Measurements from ENCODE around the gene GATA6. TPM values are rescaled to one million over a fixed set of nuclear protein-coding genes. Genes with fewer than 3 reads are reported as not detected.
"Not testable (repeated sequence)": the region's sequence is repeated elsewhere in the genome, so short reads cannot be mapped to it uniquely, and the experiment has no call there.

The GATA6 gene
- total RNA-seq, 1 experiment from 2014 or later = 37.7 TPM

DNA sequence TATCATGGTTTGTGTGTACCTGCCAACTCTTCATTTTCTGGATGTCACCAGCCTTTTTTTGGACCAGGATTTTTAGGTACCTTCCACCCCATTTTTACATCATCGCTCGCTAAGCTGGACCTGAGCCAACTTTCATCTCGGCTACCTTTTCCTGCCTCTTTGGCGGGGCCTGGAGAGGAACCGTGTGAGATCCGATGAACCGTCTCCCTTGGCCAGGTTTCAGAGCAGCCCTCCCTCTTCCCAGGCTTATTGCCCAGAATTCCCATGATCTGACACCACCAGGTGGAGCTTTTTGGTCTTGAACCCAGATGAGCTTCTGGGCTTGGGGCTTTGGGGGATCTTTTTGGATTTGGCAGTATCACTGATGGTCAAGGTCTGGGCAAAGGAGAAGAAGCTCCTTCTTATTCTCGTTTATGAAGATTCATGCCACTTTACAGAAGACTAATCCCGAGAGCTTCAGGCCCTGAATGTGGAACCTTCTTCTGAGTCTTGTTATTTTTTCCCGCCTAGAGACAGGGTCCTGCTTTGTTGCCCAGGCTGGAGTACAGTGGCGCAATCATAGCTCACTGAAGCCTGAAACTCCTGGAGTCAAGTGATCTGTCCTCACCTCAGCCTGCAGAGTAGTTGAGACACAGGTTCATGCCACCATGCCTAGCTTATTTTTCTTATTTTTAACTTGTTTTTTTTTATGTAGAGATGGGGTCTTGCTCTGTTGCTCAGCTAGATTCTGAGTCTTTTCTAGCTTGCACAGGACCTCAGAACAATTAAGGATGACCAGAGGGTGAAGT is 50.4 kb downstream of the GATA6 start:
- Histone ChIP-seq H3K36me3 (replicated peaks; ENCODE audit: control insufficient read depth, insufficient read depth, low read length) (no peaks in the 10 kb centered on the region), H3K4me3 (ENCODE audit: insufficient read depth, low read depth, low read length) (no peak overlapping the region), H3K27me3 (ENCODE audit: control insufficient read depth, insufficient read depth, low read length) (peaks cover 27% of the 10 kb centered on the region)
- DNase-seq = peak; percentile 50

DNA sequence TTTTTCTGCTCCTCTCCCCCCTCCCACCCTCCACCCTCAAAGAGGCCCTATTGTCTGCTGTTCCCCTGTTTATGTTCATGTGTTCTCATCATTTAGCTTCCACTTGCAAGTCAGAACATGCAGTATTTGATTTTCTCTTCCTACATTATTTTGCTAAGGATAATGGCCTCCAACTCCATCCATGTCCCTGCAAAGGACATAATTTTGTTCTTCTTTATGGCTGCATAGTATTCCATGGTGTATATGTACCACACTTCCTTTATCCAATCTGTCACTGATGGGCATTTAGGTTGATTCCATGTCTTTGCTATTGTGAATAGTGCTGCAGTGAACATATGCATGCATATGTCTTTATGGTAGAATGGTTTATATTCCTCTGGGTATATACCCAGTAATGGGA is 51.2 kb downstream of the GATA6 start:
- H3K27me3 ChIP-seq (ENCODE audit: control insufficient read depth, insufficient read depth, low read length) = peaks cover 27% of the 10 kb centered on the region
- H3K36me3 ChIP-seq (replicated peaks; ENCODE audit: control insufficient read depth, insufficient read depth, low read length); H3K4me3 ChIP-seq (ENCODE audit: insufficient read depth, low read depth, low read length); DNase-seq: not testable (repeated sequence)

GRCh38 chr18:22221350-22221749 is 52.0 kb downstream of the GATA6 start:
- DNase-seq = no peak
- H3K27me3 ChIP-seq (ENCODE audit: control insufficient read depth, insufficient read depth, low read length) = peaks cover 23% of the 10 kb centered on the region
- no peak overlapping the region for H3K4me3 ChIP-seq (ENCODE audit: insufficient read depth, low read depth, low read length)
- H3K36me3 ChIP-seq (replicated peaks; ENCODE audit: control insufficient read depth, insufficient read depth, low read length) = no peaks in the 10 kb centered on the region

DNA sequence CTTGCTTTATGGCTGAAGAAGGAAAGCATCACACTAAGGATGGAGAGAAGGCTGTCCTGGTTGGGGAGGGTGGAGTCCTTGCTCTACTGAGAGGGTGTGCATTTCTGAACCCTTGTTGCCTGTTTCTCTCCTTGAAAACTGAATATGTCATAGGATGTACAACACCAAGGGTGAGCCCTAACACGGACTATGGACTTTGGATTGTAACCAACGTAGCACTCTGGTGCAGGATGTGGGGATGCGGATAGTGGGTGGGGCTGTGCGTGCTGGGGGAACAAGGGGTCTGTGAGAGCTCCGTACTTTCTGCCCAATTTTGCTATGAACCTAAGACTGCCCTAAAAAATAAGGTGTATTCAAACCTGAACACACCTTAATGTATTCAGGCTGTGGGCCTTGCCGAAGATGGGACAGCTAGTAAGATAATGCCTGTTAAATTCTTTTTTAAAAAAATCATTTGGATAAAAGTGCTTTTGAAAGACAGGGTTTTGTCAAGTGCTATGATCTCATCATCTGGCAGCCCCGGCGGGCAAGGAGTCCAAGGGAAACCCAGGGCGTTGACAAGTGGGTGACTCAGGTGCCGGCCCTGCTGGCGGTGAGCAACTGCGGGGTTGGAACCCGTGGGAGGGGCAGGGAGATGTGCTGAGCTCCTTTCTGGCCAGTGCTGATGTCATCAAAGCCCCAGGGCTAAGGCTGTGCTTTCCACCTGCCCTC is 54.0 kb downstream of the GATA6 start:
- Histone ChIP-seq H3K4me3 (ENCODE audit: insufficient read depth, low read depth, low read length) (no peak overlapping the region), H3K36me3 (replicated peaks; ENCODE audit: control insufficient read depth, insufficient read depth, low read length) (no peaks in the 10 kb centered on the region), H3K27me3 (ENCODE audit: control insufficient read depth, insufficient read depth, low read length) (peaks cover 17% of the 10 kb centered on the region; the same call in 1 of the 2 replicates)
- peak; percentile 39 for DNase-seq

GRCh38 chr18:22223965-22224322 is 54.6 kb downstream of the GATA6 start:
- H3K36me3 ChIP-seq (replicated peaks; ENCODE audit: control insufficient read depth, insufficient read depth, low read length) = no peaks in the 10 kb centered on the region
- no peak overlapping the region for H3K4me3 ChIP-seq (ENCODE audit: insufficient read depth, low read depth, low read length)
- peaks cover 17% of the 10 kb centered on the region; the same call in 1 of the 2 replicates for H3K27me3 ChIP-seq (ENCODE audit: control insufficient read depth, insufficient read depth, low read length)
- no peak for DNase-seq

- Histone ChIP-seq H3K27me3 (ENCODE audit: control insufficient read depth, insufficient read depth, low read length) (peaks cover 15% of the 10 kb centered on the region; the same call in 1 of the 2 replicates), H3K36me3 (replicated peaks; ENCODE audit: control insufficient read depth, insufficient read depth, low read length) (no peaks in the 10 kb centered on the region), H3K4me3 (ENCODE audit: insufficient read depth, low read depth, low read length) (no peak overlapping the region)
- DNase-seq = no peak
Measured at GRCh38 chr18:22224339-22224738, 55.0 kb downstream of the GATA6 start.

GRCh38 chr18:22226801-22227200 is 57.4 kb downstream of the GATA6 start:
- no peak for DNase-seq
- Histone ChIP-seq H3K27me3 (ENCODE audit: control insufficient read depth, insufficient read depth, low read length) (peaks cover 9% of the 10 kb centered on the region; the same call in 1 of the 2 replicates), H3K36me3 (replicated peaks; ENCODE audit: control insufficient read depth, insufficient read depth, low read length) (no peaks in the 10 kb centered on the region), H3K4me3 (ENCODE audit: insufficient read depth, low read depth, low read length) (no peak overlapping the region)

GRCh38 chr18:22228976-22229375 is 59.6 kb downstream of the GATA6 start:
- DNase-seq = no peak
- Histone ChIP-seq H3K27me3 (ENCODE audit: control insufficient read depth, insufficient read depth, low read length) (peaks cover 3% of the 10 kb centered on the region; the same call in 1 of the 2 replicates), H3K4me3 (ENCODE audit: insufficient read depth, low read depth, low read length) (no peak overlapping the region), H3K36me3 (replicated peaks; ENCODE audit: control insufficient read depth, insufficient read depth, low read length) (no peaks in the 10 kb centered on the region)

DNA sequence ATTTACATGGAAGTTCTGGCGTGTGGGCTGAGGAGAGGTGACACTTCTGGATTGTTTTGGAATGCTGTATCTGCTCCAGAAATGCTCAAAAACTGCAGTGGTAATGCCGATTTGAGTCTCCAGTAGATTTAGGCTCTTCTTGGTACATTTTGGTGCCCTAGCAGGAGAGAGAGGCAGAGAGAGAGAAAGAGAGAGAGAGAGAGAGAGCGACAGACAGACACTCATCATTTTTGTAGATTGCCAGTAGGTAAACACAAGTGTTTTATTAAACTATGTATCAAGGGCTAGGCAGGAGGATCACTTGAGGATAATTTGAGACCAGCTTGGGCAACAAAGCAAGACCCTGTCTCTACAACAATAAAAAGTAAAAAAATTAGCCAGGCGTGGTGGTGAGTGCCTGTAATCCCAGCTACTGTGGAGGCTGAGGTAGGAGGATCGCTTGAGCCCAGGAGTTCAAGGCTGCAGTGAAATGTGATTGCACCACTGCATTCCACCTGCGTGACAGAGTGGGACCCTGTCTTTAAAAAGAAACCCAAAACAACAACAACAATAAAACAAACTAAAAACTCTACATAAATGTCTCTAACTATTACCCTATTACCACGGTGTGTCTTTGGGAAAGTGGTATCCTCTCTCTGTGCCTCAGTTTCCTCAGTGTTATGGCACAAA is 60.2 kb downstream of the GATA6 start:
- Histone ChIP-seq H3K27me3 (ENCODE audit: control insufficient read depth, insufficient read depth, low read length) (peaks cover 3% of the 10 kb centered on the region; the same call in 1 of the 2 replicates), H3K4me3 (ENCODE audit: insufficient read depth, low read depth, low read length) (no peak overlapping the region), H3K36me3 (replicated peaks; ENCODE audit: control insufficient read depth, insufficient read depth, low read length) (no peaks in the 10 kb centered on the region)
- no peak for DNase-seq

DNA sequence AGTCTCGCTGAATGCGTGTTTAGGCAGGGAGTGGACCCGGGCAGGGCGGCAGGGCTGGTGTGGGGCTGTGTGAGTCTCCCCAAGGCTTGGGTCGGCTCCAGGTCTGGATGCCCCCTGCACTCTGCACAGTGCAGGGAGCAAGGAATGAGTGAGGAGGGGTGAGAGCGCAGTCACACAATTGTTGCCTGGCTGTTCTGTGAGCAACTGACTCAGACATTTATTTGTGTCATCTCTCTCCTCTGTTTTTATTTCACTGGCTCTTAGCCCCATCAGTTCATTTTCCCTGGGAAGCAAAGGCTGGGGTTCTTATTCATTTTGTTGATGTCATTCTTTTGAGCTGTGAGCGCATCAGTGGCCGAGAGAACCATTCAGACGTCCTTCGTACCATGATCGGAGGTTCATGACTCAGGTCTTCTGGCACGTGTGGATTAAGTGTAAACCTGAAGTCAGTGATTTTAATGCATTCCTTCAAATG is 61.1 kb downstream of the GATA6 start:
- no peak for DNase-seq
- H3K27me3 ChIP-seq (ENCODE audit: control insufficient read depth, insufficient read depth, low read length) = peaks cover 3% of the 10 kb centered on the region; the same call in 1 of the 2 replicates
- no peak overlapping the region for H3K4me3 ChIP-seq (ENCODE audit: insufficient read depth, low read depth, low read length)
- H3K36me3 ChIP-seq (replicated peaks; ENCODE audit: control insufficient read depth, insufficient read depth, low read length) = no peaks in the 10 kb centered on the region

DNA sequence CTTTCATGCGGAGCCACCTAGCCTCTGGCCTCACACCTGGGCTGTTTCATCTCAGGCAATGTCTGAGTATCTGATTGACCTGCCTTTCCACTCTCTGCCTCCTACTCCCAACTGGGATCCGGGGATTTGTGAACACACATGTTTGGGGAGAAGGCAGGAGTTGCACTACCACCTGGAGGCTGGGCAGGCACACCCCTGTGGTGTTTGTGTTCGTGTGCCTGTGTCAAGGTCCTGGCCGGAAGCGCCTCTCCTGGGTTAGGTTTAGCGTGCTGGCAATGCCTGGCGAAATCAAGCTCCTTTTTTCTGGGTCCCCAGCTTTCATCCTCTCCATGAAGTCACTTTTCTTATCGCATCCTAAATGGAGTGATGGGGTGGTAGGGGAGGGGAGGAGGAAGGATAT is 63.9 kb downstream of the GATA6 start:
- Histone ChIP-seq H3K27me3 (ENCODE audit: control insufficient read depth, insufficient read depth, low read length) (no peaks in the 10 kb centered on the region), H3K4me3 (ENCODE audit: insufficient read depth, low read depth, low read length) (no peak overlapping the region), H3K36me3 (replicated peaks; ENCODE audit: control insufficient read depth, insufficient read depth, low read length) (no peaks in the 10 kb centered on the region)
- no peak for DNase-seq

DNA sequence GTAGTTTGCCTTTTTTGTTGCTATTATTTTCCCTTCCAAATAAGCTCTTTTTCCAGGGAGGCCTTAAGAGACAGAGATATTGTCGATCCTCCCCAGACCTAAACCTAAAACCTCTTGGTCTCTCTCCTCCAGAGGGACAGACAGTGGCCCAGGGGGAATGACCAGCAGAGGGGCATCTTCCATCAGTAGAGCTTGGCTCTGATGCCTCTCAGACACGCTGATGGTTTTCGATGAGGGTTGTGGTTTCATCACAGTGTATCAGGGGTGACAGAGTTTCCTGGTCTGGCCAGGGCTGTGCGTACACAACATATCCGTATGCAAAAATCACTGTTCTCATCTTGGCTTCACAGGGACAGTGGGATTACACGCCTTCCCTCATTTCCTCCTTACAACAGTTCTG is 68.6 kb downstream of the GATA6 start:
- DNase-seq = no peak
- H3K4me3 ChIP-seq (ENCODE audit: insufficient read depth, low read depth, low read length) = no peak overlapping the region

DNA sequence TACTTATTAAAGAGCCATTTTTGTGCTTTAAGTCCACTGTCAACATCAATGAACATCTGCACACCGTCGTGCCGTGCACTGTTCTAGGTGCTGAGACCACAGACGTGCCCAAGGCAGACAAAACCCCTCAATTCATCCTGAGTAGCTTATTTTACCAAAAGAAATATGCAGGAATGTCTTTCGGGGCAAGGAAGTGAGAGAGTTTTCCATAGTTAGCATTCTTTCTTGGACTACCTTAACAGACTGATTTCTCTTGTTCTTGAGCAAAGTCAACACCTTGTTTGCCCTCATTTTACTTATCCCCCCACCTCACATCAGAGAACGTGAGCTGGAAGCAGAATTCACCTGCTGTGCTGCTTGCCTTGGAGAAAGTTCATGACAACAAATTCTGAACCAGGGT is 69.3 kb downstream of the GATA6 start:
- Histone ChIP-seq H3K4me3 (ENCODE audit: insufficient read depth, low read depth, low read length) (no peak overlapping the region), H3K27me3 (ENCODE audit: control insufficient read depth, insufficient read depth, low read length) (no peaks in the 10 kb centered on the region), H3K36me3 (replicated peaks; ENCODE audit: control insufficient read depth, insufficient read depth, low read length) (no peaks in the 10 kb centered on the region)
- no peak for DNase-seq

More for the DNA sequence above, 68.6 kb downstream of the GATA6 start:
- H3K27me3 ChIP-seq (ENCODE audit: control insufficient read depth, insufficient read depth, low read length) = no peaks in the 10 kb centered on the region
- H3K36me3 ChIP-seq (replicated peaks; ENCODE audit: control insufficient read depth, insufficient read depth, low read length) = no peaks in the 10 kb centered on the region

DNA sequence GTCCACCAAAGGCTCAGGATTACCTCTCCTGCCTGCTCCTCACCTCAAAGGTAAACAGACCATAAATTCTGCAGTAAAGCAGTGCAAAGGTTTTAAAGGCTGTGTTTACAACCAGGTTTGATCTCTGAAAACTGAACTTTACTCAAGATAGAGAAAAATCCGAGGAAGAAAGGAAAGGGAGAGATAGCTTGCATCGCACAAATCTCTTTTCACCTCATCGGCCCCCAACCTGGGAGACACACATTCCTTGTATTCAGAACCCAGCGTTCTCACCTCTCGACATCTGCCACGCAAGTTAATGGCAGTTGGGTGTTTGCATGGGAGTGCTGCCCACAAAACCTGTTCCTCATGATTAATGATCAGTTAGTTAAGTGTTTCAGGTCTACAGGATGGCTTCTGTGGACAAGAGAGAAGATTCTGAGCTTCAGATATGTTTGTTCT is 72.6 kb downstream of the GATA6 start:
- Histone ChIP-seq H3K36me3 (replicated peaks; ENCODE audit: control insufficient read depth, insufficient read depth, low read length) (no peaks in the 10 kb centered on the region), H3K27me3 (ENCODE audit: control insufficient read depth, insufficient read depth, low read length) (no peaks in the 10 kb centered on the region; the same call in 1 of the 2 replicates)
- no peak for DNase-seq

More for the DNA sequence above, 72.6 kb downstream of the GATA6 start:
- H3K4me3 ChIP-seq (ENCODE audit: insufficient read depth, low read depth, low read length) = no peak overlapping the region

Data from H7 (cell line).